Raji (cell line): ENCODE measurements around the gene CBFB.

Source experiments
- POLR2A ChIP-seq: IDR thresholded peaks from 2 replicates; pipeline ENCODE4 v1.6.1; 2011; ENCODE audit warnings: low read depth, low read length, control low read depth; ENCODE audit not compliant: insufficient read depth

Gene CBFB

DNA sequence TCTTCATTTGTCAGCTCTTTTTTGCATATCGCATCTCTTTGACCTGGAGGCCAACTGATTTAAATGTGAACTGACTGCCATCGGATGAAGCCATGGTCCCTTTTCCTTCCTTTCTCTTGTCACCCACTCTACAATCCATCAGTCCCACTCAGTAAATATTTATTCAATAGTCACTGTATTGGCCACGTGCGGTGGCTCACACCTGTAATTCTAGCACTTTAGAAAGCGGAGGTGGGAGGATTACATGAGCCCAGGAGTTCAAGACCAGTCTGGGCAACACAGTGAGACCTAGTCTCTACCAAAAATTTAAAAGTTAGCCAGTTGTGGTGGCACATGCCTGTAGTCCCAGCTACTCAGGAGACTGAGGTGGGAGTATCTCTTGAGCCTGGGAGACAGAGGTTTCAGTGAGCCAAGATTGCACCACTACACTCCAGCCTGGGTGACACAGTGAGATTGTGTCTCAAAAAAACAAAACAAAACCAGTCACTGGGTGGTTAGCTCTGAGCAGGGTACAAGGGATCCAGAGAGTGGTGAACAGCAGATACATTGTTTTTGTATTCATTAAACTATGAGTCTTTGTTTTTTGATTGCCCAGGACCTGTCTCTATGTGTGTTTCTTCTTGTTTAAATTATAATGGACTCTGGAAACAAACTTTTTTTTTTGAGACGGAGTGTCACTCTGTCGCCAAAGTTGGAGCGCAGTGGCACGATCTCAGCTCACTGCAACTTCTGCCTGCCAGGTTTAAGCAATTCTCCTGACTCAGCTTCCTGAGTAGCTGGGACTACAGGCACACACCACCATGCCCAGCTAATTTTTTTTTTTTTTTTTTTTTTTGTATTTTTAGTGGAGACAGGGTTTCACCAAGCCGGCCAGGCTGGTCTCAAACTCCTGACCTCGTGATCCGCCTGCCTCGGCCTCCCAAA is 87.7 kb downstream of the CBFB start:
- no peak for TF ChIP-seq POLR2A

GRCh38 chr16:67117716-67118115 is 88.8 kb downstream of the CBFB start:
- no peak for TF ChIP-seq POLR2A

DNA sequence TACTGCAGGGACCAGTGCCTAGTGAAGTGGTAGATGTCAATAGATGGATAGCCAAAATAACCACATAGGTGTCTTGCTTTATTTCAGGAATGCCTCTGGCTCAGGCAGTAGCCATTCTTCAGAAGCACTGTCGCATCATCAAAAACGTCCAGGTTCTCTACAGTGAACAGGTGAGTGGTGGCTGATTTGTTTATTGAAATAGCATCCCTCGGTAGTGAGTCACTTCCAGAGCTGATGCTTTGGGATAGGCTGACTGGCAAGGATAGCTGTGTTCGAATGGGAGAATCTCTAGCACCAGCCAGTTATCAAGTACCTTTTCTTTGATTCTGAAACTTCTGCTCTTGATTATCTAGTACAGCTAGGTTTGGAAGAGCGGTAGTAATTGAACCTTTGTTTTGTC is 91.1 kb downstream of the CBFB start:
- no peak for TF ChIP-seq POLR2A

DNA sequence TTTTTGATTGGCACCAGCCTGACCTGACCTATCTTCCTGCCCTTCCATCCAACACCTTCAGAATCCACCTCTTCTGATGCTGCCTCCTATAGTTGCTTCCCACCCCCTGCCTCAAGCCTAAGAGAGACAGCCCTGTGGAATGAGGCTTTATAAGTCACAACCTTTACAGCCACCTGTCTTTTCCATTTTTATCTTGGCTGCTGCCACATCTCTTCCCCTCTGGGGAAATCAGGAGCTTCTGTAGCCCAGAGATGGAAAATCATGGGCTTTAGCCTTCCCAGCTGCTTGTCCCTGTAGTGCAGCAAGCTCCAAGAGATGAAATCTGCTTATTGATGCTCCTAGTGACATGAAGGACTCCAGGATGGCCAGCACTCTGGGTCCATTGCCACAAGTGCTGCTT is 99.5 kb downstream of the CBFB start:
- no peak for TF ChIP-seq POLR2A

DNA sequence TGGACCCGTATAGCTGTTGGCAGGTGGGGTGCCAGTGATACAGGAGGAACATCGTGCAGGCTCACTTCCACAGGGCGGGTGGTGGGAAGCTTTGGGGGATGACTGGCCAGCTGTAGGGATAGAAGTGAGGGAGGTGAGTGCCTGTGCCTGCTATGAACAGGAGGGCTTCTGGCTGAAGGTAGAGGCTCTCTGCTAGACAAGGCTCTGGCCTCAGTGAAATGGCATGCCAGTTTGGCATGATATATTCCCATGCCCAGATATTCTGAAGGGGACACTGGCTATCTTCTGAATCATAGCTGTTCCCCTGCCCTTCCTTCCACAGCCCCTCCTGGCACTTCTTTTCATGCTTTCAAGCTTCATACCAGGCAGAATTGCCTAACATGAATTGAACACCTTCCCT is 99.9 kb downstream of the CBFB start:
- no peak for TF ChIP-seq POLR2A

GRCh38 chr16:67129422-67129821 is 100.5 kb downstream of the CBFB start:
- TF ChIP-seq POLR2A = no peak

- TF ChIP-seq POLR2A = no peak
Measured at GRCh38 chr16:67137605-67138004, 108.7 kb downstream of the CBFB start.

DNA sequence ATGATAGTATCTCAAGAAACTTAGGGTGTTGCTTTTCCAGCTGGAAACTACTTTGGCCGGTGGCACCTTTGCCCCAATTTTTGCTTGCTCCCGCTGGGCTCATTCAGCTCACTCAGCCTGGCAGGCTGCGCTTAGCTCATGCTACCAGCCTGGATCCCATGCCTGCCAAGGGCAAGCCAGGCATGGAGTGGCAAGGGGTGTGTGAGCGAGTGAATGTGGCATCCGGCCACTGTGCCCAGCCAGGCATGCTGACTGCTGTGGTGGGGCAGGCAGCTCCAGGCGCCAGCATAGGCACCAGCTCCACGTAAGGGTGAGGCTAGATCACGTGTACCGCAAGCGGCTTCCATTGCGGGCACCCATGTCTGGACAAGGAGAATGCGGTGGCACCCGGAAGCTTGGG is 112.4 kb downstream of the CBFB start:
- TF ChIP-seq POLR2A = no peak

GRCh38 chr16:67142342-67142741 is 113.4 kb downstream of the CBFB start:
- TF ChIP-seq POLR2A = no peak

DNA sequence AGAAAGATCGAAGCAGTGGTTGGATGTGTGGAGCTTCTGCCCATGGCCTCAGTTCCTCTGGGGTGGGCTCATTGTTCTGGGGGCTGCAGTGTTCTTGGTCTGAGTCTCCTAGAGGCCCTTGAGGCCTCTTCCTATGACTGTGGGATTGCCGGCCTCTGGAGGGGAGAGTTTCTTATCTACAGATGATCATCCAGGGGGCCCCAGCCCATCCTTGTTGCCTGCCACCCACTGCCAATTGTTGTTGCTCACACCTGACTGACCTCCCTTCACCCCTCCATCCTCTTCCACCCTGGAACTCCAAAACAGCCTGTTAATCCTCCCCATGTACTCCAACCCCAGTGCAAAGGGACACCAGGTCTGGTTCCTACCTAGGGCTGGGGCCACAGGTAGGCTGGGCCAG is 116.0 kb downstream of the CBFB start:
- TF ChIP-seq POLR2A = no peak

GRCh38 chr16:67145746-67146145 is 116.8 kb downstream of the CBFB start:
- TF ChIP-seq POLR2A = no peak

GRCh38 chr16:67146523-67147357 is 117.8 kb downstream of the CBFB start:
- no peak for TF ChIP-seq POLR2A

GRCh38 chr16:67147437-67148140 is 118.6 kb downstream of the CBFB start:
- TF ChIP-seq POLR2A = no peak

DNA sequence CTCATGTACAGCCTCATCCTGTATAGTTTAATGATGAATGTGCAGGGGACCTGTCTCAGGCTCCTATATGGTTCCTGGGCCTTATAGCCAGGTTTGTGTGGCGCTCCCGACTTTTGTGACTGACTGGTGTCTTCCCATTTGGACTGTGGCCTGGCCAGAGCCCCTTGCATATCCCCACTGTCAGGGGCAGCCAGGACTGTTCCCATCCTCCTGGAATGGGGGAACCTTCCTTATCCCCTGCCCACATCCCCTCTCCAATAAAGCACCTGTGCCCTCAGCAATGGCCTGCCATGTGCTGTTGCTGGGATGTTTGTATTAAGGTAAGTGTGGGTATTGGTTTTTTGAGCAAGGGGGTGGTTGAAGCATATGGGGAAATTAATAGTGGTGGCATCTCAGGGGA is 119.3 kb downstream of the CBFB start:
- TF ChIP-seq POLR2A = no peak

DNA sequence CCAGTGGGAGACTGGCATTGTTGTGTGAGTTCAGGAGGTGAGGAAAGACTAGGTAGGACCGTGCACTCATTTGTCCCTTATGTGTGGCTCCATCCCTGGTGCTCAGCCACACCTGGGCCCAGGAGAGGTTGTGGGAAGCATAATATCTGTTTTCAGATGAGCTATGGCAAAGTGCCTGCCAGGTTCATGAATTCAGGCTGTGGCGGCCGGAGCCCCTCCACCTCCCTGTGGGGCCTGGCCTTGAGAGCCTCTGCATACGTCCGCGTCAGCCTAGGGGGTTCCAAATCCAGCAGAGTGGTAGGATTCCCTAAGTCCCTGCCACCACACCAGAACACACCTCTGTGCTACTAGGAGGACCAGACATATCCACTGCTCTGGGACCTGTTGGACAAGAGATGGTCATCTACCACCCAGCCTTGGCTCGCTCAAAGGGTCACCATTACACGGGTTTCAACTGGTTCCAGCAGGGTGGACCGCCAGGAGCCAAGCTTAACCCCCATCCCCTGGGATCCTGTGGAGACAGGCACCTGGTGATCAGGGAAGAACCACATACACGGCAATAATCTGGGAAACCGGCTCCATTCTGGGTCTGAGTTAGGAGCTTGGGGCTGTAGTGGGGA is 119.8 kb downstream of the CBFB start:
- no peak for TF ChIP-seq POLR2A
